ENCODE data around the gene MRTFA.

The MRTFA gene

DNA sequence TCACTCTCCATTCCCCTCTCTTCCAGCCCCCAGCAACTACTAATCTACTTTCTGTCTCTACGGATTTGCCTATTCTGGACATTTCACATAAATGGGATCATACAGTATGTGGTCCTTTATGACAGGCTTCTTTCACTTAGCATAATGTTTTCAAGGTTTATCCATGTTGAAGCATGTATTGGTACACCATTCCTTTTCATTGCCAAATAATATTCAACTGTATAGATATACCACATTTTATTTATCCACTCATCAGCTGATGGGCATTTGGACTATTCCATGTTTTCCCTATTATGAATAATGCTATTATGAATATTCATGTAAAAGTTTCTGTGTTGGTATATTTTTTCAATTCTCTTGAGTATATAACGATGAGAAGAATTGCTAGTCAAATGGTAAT lies 54.5 kb downstream of the MRTFA start:
- no peaks in the 10 kb centered on the region for H4K20me1 ChIP-seq (ENCODE audit: low read depth, low read length)
- peaks cover 5% of the 10 kb centered on the region for H3F3A ChIP-seq (ENCODE audit: insufficient read depth)
- TF ChIP-seq EZH2phosphoT487 (conservative IDR thresholded peaks at IDR 0.05; ENCODE audit: low read length), result no peak
- TF ChIP-seq, protein P1, sequence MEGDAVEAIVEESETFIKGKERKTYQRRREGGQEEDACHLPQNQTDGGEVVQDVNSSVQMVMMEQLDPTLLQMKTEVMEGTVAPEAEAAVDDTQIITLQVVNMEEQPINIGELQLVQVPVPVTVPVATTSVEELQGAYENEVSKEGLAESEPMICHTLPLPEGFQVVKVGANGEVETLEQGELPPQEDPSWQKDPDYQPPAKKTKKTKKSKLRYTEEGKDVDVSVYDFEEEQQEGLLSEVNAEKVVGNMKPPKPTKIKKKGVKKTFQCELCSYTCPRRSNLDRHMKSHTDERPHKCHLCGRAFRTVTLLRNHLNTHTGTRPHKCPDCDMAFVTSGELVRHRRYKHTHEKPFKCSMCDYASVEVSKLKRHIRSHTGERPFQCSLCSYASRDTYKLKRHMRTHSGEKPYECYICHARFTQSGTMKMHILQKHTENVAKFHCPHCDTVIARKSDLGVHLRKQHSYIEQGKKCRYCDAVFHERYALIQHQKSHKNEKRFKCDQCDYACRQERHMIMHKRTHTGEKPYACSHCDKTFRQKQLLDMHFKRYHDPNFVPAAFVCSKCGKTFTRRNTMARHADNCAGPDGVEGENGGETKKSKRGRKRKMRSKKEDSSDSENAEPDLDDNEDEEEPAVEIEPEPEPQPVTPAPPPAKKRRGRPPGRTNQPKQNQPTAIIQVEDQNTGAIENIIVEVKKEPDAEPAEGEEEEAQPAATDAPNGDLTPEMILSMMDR (IDR thresholded peaks at IDR 0.05; ENCODE audit: insufficient read depth, low read length, poor library complexity, severe bottlenecking), result no peak

DNA sequence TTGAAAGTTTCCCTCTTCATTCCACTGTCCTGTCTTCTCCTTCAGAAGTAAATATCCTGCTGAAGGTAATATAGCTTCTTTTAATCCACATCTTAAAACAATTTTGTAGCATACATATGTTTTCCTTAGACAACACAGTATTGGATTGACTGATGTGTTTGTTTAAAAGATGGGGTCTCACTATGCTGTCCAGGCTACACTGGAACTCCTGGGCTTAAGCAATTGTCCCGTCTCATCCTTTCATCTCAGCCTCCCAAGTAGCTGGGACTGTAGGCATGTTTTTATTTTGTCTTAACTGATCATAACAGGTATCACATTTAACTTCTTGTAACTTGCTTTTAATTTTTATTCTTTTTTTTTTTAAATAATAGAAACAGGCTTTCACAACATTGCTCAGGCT lies 55.9 kb downstream of the MRTFA start:
- Histone ChIP-seq H3K27me3 (ENCODE audit: low read length) (no peaks in the 10 kb centered on the region), H3K27ac (ENCODE audit: low read depth, low read length) (no peak overlapping the region), H3K79me2 (ENCODE audit: insufficient read depth, low read length) (peaks cover 83% of the 10 kb centered on the region), H4K20me1 (ENCODE audit: low read depth, low read length) (no peaks in the 10 kb centered on the region), H3K9ac (ENCODE audit: low read length) (no peak overlapping the region), H3K9me3 (ENCODE audit: insufficient read depth, low read length) (no peaks in the 10 kb centered on the region), H3K4me2 (ENCODE audit: low read depth, low read length, poor library complexity, severe bottlenecking) (no peak overlapping the region), H3K36me3 (ENCODE audit: low read length) (peaks cover 9% of the 10 kb centered on the region; the same call in 1 of the 2 replicates), H3K9me2 (replicated peaks; ENCODE audit: insufficient read depth, low read length) (no peaks in the 10 kb centered on the region), H2AFZ (ENCODE audit: low read depth, low read length, severe bottlenecking) (no peak overlapping the region), H3F3A (ENCODE audit: insufficient read depth) (peaks cover 5% of the 10 kb centered on the region), H3K4me3 (ENCODE audit: insufficient read depth, low read length, poor library complexity, severe bottlenecking) (no peak overlapping the region)
- no peak for TF ChIP-seq EZH2phosphoT487 (conservative IDR thresholded peaks at IDR 0.05; ENCODE audit: low read length)
- TF ChIP-seq, protein P1 (IDR thresholded peaks at IDR 0.05; ENCODE audit: insufficient read depth, low read length, poor library complexity, severe bottlenecking), result no peak

More for the DNA sequence above, 54.5 kb downstream of the MRTFA start:
- Histone ChIP-seq H2AFZ (ENCODE audit: low read depth, low read length, severe bottlenecking) (no peak overlapping the region), H3K9ac (ENCODE audit: low read length) (no peak overlapping the region), H3K9me2 (replicated peaks; ENCODE audit: insufficient read depth, low read length) (no peaks in the 10 kb centered on the region), H3K4me2 (ENCODE audit: low read depth, low read length, poor library complexity, severe bottlenecking) (no peak overlapping the region), H3K27ac (ENCODE audit: low read depth, low read length) (no peak overlapping the region), H3K79me2 (ENCODE audit: insufficient read depth, low read length) (peaks cover 84% of the 10 kb centered on the region), H3K27me3 (ENCODE audit: low read length) (no peaks in the 10 kb centered on the region), H3K4me3 (ENCODE audit: insufficient read depth, low read length, poor library complexity, severe bottlenecking) (no peak overlapping the region), H3K36me3 (ENCODE audit: low read length) (peaks cover 9% of the 10 kb centered on the region; the same call in 1 of the 2 replicates), H3K9me3 (ENCODE audit: insufficient read depth, low read length) (no peaks in the 10 kb centered on the region)

DNA sequence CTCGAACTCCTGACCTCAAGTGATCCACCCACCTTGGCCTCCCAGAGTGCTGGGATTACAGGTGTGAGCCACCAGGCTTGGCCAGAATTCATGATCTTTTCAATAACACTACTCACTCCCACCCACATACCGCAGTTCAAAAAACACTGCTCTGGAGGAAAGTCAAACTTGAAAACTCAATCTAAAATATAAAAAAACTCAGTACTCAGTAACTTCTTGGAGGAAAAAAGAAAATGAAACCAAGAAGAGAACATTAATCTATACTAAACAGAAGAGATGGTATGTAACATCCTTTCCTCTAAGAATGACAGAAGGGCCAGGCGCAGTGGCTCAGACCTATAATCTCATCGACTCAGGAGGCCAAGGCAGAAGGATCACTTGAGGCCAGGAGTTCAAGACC lies 58.3 kb downstream of the MRTFA start:
- no peak overlapping the region for H3K4me3 ChIP-seq (ENCODE audit: insufficient read depth, low read length, poor library complexity, severe bottlenecking)
- H3K27ac ChIP-seq (ENCODE audit: low read depth, low read length), result no peak overlapping the region
- no peak overlapping the region for H2AFZ ChIP-seq (ENCODE audit: low read depth, low read length, severe bottlenecking)
- H3K79me2 ChIP-seq (ENCODE audit: insufficient read depth, low read length), result peaks cover 82% of the 10 kb centered on the region
- H3K9me2 ChIP-seq (replicated peaks; ENCODE audit: insufficient read depth, low read length), result no peaks in the 10 kb centered on the region
- no peak for TF ChIP-seq EZH2phosphoT487 (conservative IDR thresholded peaks at IDR 0.05; ENCODE audit: low read length)
- TF ChIP-seq, protein P1 (IDR thresholded peaks at IDR 0.05; ENCODE audit: insufficient read depth, low read length, poor library complexity, severe bottlenecking), result no peak
- no peaks in the 10 kb centered on the region for H3K9me3 ChIP-seq (ENCODE audit: insufficient read depth, low read length)
- no peak overlapping the region for H3K4me2 ChIP-seq (ENCODE audit: low read depth, low read length, poor library complexity, severe bottlenecking)
- H4K20me1 ChIP-seq (ENCODE audit: low read depth, low read length), result no peaks in the 10 kb centered on the region
- no peak overlapping the region for H3K9ac ChIP-seq (ENCODE audit: low read length)
- H3F3A ChIP-seq (ENCODE audit: insufficient read depth), result peaks cover 5% of the 10 kb centered on the region
- 0 out of 2 replicates have a peak, but pooled peaks cover 5% of the 10 kb centered on the region for H3K36me3 ChIP-seq (ENCODE audit: low read length)
- H3K27me3 ChIP-seq (ENCODE audit: low read length), result no peaks in the 10 kb centered on the region

All from SU-DHL-6 (cell line).